Right ventricle myocardium superior (tissue), 1 donor: ENCODE results near the gene LZTS3. TPM values are rescaled to one million over a fixed set of nuclear protein-coding genes. Genes with fewer than 3 reads are reported as not detected.
A peak's percentile ranks its signal among the peaks of the same experiment; 100 is the strongest.

ENCODE experiments used
- ATAC-seq: fragments of 200-7000 bp; cut with Tn5 transposase; one replicate; pipeline ENCODE4 v1.9.1; 2020; ENCODE audit warnings: mild to moderate bottlenecking; ENCODE audit not compliant: poor library complexity
- DNase-seq: peaks from one replicate; pipeline ENCODE4 v3.0.0-alpha.2; 2020
- intact Hi-C: fragments of 100-400 bp; cut with DNase I; formaldehyde crosslinking; loops from one replicate; pipeline ENCODE4 v1.11.2; 2022
- total RNA-seq: library from RNA; stranded (reverse); fragmentation: NEBNext Ultra II Directional; extraction: Animal tissue kit (Norgen Biotek cat#: 25700); gene quantifications from one replicate; pipeline ENCODE4 v1.2.1, GENCODE V29; 2021
- donor health status: DM: no; HTN: yes; CAD: no; lungs with severe emphysema.

The LZTS3 gene
- total RNA-seq, 1 donor from 2014 or later, result 18.3 TPM

DNA sequence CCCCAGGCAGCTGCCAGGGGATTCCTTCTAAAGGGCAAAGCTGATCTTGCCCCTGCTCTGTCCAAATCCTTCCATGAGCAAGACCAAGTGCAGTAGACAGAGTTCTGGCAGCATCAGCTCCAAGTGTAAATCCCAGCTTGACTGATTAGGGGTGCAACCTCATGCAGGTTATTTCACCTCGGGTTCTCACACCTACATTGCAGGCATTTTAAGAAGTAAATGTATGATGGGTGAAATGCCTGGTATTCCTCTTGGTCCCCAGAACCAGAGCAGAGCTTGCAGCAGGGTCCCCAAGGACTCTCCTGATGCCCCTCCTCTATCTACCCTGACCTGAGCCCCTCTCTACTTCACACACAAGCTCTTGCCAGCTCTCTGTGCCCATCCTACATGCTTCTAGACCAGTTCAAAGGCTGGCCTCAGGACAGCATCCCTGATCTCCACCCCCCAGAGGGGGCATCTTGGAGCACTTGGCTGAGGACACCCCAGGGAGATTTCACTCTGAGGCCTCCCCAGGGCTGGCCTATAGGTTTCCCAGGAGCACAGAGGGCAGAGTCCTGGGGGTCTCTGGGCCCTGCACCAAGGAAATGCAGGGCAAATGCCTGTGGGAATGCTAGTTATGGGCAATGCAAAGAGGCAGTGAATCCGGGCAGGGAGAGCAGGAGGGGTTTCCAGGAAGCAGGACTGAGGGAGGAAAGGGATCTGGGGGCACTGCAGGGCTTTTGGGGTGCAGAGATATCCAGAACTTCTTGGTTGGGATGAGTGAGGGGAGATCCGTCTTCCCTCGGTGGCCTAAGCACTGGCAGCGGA is 1.0 kb downstream of the LZTS3 start:
- no peak for ATAC-seq
- intact Hi-C loops, result no loop called here
- no peak for DNase-seq

- DNase-seq (no peak), ATAC-seq (no peak)
- intact Hi-C loops, result no loop called here
These were observed 1.8 kb downstream of the LZTS3 start for GRCh38 chr20:3171391-3172125.

GRCh38 chr20:3168829-3169590 is 4.3 kb downstream of the LZTS3 start:
- DNase-seq, result no peak
- ATAC-seq, result no peak
- intact Hi-C loops, result no loop called here

- intact Hi-C loops, result no loop called here
- DNase-seq (no peak), ATAC-seq (peak; percentile 64)
These were observed 5.1 kb downstream of the LZTS3 start for GRCh38 chr20:3168079-3168828.

GRCh38 chr20:3167738-3168078 is 5.6 kb downstream of the LZTS3 start:
- intact Hi-C loops, result no loop called here
- ATAC-seq (no peak), DNase-seq (no peak)

DNA sequence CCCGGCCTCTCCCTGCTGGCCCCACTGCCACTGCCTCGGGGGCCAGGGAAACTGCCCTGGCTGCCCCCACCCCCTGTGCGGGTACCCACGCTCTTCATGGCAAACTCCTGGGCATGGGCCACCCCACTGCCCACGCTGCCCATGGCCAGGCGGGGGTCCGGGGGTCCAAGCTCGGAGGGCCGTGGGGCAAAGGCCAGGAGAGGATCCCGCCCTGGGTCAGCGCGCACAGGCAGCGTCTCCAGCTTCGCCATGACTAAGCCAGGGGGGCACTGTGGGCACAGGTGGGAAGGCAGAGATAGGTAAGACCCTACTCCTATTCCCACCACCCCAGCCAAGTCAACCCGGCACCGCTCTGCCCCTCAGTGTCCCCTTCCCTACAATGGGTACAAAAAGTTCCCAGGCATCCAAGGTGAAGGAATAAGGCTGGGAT is 6.4 kb downstream of the LZTS3 start:
- no peak for DNase-seq
- intact Hi-C loops, result no loop called here
- ATAC-seq, result no peak

GRCh38 chr20:3166338-3166912 is 6.9 kb downstream of the LZTS3 start:
- ATAC-seq (no peak), DNase-seq (no peak)
- intact Hi-C loops, result no loop called here

- intact Hi-C loops, result no loop called here
- ATAC-seq (no peak), DNase-seq (peak; percentile 81)
These were observed 7.6 kb downstream of the LZTS3 start for GRCh38 chr20:3165473-3166337.

GRCh38 chr20:3164763-3165410 is 8.5 kb downstream of the LZTS3 start:
- no peak for ATAC-seq
- no peak for DNase-seq
- intact Hi-C loops, result no loop called here

- no peak for ATAC-seq
- intact Hi-C loops, result no loop called here
- no peak for DNase-seq
These were observed 9.1 kb downstream of the LZTS3 start for GRCh38 chr20:3164043-3164762.

- no peak for ATAC-seq
- DNase-seq, result no peak
- intact Hi-C loops, result no loop called here
These were observed 10.0 kb downstream of the LZTS3 start for GRCh38 chr20:3163099-3164042.

- ATAC-seq, result no peak
- DNase-seq, result no peak
- intact Hi-C loops, result no loop called here
These were observed 11.2 kb downstream of the LZTS3 start for GRCh38 chr20:3162080-3162611.

DNA sequence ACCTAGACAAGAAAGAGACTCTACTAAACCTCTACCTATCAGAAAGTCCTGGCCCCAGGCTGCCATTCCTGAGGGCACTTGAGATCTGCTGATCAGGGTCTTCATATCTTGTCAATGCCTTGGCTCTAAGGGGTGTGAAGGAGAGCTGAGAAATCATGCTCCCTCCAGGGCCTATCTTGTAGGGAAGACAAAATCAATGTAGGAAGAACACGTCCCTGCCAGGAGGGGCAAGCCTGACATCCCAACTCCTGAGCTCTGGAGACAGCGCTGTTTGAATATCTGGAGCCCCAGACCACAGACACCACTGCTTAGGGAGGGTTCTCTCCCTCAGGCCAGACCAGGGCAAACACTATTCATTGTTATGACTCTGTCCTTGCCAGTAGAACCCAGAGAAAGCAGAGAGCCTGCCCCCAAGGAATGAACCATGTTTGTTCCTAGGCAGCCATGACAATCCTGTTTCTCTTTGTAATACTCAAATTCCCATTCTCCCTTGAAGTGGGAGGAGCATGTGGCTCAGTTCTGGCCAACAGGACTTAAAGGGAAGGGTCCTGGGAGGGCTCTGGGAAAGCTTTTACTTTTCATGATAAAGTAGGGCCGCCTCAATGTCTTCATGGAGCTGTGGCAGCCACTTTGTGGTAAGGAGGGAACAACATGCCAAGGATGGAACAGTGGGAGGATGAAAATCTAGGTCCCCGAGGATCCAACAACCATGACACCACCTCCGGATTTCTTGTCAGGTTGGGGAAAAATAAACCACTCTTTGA is 11.9 kb downstream of the LZTS3 start:
- no peak for DNase-seq
- ATAC-seq, result no peak
- intact Hi-C loops, result no loop called here

DNA sequence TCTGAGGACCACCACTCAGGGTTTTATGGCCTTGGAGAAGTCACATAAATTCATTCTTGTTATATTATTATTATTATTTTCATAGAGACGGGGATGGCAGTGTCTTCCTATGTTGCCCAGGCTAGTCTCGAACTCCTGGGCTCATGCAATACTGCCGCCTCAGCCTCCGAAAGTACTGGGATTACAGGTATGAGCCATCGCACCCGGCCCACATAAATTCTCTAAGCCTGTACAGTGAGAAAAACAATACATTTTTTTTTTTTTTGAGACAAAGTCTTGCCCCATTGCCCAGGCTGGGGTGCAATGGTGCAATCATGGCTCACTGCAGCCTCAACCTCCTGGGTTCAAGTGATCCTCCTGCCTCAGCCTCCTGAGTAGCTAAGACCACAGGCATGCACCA is 12.9 kb downstream of the LZTS3 start:
- DNase-seq (no peak), ATAC-seq (no peak)
- intact Hi-C loops, result no loop called here

DNA sequence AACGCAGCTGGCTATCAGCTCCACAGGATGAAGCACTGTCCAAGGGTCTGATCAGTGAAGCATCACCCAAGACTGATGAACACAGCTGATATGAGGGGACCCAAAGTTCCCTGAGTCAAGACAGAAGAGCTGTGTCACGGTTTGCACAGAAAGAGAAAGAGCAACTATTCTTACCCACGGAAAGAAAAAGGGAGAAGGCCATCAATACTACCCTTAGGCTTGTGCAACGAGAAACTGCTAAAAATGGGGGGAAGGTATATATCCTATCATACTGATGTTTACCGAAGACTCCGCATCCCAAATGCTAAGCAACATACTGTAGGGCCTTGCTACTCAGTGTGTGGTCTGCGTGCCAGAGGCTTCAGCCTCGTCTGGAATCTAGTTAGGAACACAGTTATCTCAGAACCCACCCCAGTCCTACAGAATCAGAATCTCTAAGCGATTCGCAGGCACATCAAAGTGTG is 14.3 kb downstream of the LZTS3 start:
- ATAC-seq, result no peak
- DNase-seq, result no peak
- intact Hi-C loops, result no loop called here
